ENCODE measurements around the gene SFRP5. TPM values are rescaled to one million over a fixed set of nuclear protein-coding genes. Genes with fewer than 3 reads are reported as not detected.
A peak's percentile ranks its signal among the peaks of the same experiment; 100 is the strongest.

Gene SFRP5
- polyA plus RNA-seq, 12 donors = 0.95 to 2.3 (median 1.3) TPM; not detected in 2

DNA sequence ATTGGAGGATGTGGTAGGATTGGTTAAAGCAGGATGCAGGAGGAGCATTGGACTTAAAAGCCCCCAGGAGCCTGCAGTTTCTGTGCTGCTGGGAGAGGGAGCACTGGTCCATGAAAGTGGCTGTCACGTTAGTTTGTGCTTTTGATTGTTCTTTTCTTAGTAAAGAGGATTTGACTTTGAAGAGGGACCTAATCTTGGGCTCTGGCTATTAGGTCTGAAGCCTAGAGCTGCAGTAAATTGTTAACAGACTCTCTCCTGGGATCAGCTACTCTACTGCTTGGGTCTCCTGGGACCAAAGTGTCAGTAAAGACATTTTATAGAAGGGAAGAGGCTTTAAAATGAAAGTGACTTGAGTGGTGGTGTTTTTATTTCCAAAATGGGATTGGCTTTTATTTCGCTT, 31.2 kb downstream of the SFRP5 start:
- DNase-seq = no peak

DNA sequence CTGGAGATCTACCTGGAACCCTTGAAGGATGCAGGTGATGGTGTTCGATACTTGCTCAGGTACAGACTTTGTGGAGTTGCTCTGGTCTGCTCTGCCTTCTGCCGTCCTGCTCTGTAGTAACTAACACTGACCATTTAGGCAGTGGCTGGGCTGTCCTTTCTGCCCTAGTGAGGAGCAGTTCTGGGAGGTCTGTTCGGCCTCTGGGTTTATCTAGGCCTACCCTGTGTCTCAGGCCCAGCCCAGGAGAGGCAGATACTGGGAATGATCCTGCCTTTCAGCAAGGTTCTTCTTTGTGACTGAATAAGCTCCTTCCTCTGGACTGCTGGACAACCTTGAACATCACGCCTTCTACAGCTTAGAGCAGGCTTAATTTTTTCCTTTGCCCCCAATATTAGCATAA, 33.2 kb downstream of the SFRP5 start:
- no peak for DNase-seq

- DNase-seq = no peak
Measured at GRCh38 chr10:97737770-97738265, 34.0 kb downstream of the SFRP5 start.

DNA sequence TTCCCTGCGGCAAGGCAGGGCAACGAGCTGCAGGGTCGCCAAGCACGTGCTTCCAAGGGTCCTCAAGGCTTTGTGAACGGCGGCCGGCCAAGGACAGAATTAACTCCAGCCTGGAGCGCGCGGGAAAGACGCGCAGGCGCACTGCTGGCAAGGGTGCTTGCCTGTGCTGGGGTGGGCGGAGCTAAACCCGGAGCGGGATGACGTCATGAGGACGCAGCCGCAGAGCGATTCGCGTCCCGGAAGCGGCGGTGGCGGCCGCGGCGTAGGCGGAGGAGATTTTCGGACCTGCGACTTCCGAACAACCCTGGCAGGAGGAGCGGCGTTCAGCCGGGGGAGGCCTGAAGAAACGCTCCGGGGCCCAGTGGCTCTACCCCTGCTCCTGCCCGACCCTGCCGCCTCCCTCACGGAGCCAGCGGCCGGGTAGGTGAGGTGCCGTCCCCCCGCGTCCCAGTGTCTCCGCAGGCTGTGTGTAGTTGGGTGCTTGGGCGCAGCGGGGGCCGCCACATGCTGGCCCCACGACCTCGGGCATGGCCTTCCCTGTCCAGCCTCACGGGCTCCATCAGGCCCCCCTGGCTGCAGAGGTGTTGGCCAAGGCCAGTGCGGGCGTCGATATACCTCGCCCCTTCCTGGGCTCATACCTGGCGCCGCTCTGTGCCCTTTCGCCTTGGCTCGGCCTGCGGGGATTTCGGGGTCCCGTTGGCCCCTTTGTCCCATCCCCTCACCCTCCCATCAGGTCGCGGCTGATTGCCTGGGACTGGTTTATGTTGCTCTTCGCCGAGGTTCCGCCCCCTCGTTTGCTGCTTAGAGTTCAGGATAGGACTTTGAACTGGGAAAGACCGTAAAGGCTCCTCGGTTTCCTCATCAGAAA, 34.7 kb downstream of the SFRP5 start, which contains the start of gene ZFYVE27:
Gene ZFYVE27 (plus strand): TSS at position 227 of the 868 bp plus-strand sequence. CDS start 1,350 bp downstream, outside the sequence.
- peak; percentile 97 for DNase-seq

DNA sequence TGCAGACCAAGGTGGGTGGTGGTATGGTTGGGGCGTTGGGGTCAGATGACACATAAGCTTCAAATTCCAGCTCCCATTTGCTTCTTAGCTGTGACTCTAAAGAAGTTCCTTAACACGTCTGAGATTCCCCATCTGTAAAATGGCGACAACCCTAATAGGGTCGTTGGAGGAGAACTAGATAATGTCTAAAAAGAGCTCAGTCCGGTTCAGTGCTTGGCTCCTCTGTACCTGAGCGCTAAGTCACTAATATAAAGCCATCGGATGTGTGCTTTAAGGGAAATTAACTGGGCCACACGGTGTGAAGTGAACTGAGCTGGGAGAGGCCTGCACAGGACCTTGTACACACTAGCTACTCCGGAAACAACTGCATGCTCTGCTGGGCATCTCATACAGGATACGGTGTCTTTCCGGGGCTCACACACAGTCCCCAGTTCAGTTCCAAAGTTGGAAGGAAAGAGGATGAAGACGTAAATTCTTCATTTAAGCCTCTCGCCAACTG, 35.3 kb downstream of the SFRP5 start:
- DNase-seq = no peak

DNA sequence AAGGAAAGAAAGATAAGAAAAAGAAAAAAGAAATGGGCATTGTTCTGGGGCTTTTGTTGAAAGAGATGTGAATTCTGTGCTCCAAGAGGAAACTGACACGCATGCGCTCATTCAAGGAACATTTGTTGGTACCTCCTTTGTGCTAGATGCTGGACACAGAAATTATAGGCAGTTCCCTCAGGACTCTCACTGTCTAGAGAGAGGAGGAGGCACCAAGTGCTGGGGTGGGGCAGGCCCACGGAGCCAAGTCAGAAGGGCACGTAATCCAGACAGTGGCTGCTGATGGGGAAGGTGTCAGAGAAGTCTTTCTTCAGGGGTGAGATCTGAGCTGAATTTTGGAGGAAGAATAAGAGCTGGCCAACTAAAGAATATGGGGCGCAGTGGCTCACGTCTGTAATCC, 37.8 kb downstream of the SFRP5 start:
- no peak for DNase-seq

DNA sequence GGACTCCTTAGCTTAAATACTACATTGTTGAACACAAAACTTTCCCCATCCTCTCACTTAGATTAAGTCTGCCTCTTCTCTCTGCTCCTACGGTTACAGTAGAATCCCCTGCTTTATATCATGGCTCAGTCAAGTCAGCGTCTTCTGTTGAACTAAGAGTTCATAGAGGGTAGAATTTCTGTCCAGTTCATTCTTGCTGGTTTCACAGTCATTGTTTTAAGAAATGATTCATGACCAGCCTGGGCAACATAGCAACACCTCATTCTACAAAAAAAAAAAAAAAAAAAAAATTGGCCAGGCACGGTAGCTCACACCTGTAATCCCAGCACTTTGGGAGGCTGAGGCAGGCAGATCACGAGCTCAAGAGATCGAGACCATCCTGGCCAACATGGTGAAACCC, 38.5 kb downstream of the SFRP5 start:
- DNase-seq = no peak

GRCh38 chr10:97732052-97732359, 39.8 kb downstream of the SFRP5 start:
- no peak for DNase-seq

DNA sequence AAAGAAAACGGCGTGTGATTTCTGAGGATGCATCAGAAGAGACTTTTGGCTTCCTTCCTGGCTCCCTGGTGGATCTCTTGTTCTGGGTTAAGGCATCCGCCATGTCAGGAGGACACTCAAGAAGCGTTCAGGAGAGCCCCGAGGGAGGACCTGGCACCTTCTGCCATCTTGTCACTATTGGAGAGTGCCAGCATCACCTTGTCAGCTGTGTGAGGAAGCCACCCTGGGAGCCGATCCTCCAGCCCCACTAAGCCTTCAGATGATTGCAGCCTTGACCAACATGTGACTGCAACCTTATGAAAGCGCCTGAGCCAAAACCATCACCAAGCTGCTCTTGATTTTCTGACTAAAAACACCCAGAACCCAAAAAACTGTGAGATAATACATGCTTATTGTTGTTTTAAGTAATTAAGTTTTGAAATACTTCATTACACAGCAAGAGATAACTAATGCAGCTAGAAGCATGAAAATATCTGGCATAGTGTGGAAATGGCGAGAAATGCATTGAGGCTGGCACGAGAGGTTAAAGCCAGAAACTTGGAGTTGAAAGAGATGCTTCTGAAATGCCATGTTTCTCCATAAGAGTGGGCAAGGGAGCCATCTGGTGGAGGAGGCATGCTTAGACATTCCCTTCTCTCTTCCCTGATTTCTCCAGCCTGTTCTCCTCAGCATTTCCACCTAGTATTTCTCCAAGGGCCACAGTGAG, 40.3 kb downstream of the SFRP5 start:
- DNase-seq = peak; percentile 77

GRCh38 chr10:97729014-97729413, 42.8 kb downstream of the SFRP5 start:
- DNase-seq = no peak

DNA sequence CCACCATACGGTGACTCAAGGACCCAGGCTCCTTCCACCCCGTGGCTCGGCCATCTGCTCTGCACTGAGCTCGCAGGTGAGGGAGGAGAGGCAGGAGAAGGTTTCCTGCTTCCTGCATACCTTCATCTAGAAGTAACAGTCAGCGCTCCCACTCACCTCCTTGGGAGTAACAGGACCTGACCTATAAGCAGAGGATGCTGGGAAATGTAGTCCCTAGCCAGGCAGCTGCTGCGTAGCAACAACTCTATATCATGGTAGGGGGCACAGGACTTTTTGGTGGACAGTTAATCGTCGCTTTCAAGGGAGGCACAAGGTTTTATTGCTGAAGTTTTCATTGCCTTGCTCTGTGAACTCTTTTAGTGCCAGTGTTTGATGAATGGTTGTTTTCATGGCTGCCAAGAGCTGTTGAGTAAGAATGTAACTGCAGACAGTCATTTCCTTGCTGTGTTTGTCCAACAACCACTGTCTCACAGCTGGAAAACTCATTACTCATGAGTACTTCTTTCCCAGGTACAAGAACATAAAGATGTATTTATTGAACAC, 45.1 kb downstream of the SFRP5 start:
- peak; percentile 62 for DNase-seq

DNA sequence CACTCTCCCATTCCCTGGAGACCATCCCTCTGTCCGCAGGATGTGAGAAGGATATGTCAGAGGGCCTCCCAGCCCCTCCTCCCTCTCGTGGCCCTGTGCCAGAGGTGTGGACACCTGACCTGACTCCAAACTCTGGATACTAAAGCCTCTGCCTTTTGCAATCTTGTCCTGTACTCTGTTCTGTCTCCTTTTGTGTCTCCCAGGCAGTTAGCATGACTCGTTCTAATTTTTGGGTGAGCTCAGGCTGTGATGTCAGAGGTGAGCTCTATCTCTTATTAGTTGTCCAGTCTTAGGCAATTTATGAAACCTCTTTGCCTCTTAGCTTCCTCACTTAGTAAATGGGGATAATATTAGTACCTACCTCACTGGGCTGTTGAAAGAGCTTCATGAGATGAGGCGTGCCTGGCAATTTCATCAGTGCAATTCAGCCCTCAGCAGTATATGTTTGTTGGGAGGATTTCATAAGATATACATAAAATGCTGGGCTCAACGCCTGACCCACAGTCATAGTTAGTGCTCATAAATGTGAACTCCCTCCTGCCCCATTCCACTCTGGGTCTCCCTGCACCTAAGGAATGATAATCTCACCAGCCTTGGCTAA, 47.4 kb downstream of the SFRP5 start:
- no peak for DNase-seq

DNA sequence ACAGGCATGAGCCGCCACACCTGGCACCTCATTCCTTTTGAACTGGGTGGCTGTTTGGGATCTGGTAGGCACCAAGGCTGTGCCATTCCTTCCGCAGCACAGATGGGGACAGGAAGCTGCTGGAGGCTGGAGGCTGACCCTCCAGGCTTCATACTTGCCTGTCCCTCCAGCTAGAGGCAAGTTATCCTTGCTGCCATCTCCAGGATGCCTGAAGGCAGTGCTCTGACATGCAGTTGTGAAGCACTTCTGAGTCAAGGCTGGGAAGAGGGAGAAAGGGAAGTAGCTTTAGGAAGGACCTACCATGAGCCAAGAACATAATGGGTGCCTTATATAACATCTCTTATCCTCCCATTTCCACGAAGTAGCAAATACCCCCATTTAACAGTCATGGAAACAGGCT, 48.8 kb downstream of the SFRP5 start:
- DNase-seq = no peak

DNA sequence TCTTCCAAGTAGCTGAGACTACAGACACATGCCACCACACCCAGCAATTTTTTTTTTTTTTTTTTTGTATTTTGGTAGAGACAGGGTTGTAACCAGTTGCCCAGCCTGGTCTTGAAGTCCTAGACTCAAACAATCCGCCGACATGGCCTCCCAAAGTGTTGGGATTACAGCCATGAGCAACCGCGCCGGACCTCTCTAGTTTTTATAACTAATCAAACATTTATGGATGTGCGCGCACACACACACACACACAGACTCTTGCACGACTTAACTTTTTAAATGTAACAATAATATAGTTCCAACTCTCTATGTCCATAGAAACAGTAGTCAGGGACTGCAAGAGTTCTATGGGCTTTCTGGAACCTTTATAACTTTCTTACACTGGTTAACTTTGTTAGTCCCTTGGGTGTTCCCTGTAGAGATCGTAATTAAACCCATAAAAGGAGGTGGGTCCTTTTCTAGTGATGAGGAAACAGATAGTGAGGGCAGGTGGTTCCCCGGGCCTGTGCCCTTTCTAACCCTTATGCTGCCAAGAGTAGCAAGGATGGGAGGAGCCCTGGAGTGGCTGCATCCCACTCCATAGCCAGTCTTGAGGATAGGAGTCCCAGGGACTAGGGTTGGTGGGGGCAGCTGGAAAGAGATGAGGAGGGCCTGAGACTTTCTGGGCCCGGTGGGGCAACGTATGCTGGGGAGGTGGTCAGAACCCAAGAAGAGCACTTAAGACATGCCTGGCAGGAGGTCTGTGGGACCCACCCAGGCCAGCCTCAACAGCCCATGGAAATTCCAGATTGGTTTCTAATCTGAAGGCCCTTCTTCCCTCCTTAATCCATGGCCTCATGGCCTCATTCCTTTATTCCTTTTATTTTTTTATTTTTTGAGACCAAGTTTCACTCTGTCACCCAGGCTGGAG, 49.7 kb downstream of the SFRP5 start:
- DNase-seq = no peak

DNA sequence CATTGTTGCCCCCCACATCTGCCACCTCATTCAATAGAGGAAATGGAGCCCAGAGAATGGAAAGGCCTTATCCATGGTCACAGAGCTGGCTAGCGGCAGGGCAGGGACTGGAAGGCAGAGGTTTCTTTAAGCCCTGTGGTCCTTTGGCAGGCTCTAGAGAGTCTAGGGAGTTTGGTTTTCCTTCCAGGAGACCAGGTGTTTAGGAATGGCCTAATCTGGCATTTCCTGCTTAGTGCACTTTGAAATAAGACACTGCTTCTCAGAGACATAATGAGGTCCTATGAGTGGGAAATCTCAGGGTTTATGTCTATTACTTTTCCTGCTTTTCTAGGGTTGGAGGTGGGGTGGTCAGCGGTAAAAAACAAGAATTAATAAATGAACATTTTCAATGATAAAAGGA, 52.2 kb downstream of the SFRP5 start:
- DNase-seq = no peak

GRCh38 chr10:97718659-97719142, 53.1 kb downstream of the SFRP5 start:
- no peak for DNase-seq

DNA sequence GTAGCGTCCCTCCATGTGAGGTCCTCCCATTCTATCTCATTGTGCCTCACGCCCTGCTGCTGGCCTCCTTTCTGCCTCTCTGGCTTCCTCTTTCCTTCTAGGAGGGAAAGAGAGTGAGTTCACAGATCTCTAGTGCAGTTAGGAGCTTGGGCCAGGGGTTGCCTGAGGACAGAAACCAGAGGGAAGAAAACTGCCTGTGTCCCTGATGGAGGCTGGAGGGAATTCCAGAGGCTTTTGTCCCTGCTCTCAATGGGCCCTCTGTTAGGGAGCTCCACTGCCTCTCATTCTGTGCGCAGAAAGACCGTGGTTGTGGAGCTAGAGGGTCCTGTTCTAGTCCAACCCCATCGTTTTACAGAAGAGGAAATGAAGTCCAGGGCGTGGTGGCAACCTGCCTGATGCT, 53.6 kb downstream of the SFRP5 start:
- no peak for DNase-seq

DNA sequence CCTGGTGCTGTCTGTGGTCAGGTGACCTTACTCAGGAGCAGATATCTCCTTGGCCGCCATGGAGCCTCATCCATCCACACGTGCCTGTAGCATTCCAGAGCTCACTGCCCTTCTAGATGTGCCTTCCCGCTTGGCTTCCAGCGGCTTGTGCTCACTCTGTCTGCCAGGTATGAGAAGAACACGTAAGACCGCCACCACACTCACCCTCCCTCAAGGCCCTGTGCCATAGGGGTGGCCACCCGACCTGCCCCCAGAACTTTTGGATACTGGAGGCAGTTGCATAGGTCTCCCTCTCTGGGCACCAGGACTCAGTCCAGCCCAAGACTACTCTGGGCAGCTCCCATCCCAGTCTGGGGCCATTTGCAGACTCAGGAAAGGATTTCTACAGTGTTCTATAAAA, 54.2 kb downstream of the SFRP5 start:
- DNase-seq = no peak
